HepG2 (cell line): ENCODE data around the gene TCF7L2. TPM values are rescaled to one million over a fixed set of nuclear protein-coding genes. Genes with fewer than 3 reads are reported as not detected.
A peak's percentile ranks its signal among the peaks of the same experiment; 100 is the strongest.

Experiments
- ATAC-seq: fragments of 200-7000 bp; cut with Tn5 transposase; 3 replicates; pipeline ENCODE4 v1.9.1; 2020; ENCODE audit warnings: mild to moderate bottlenecking, moderate library complexity
- BruUV-seq: library from RNA; stranded (reverse); fragments of 400-500 nt; replicated peaks from 2 replicates; lab custom pipeline; 2021; lab: Mats Ljungman, UMichigan
- CTCF ChIA-PET: fragments of 300-600 bp; formaldehyde crosslinking; extraction: SDS; loops from one replicate; lab custom pipeline; 2021; ENCODE audit warnings: low total read pairs, inconsistent platforms, low intra/inter-chr PET ratio; lab: Yijun Ruan, JAX
- POLR2A ChIA-PET: fragments of 350-600 bp; sonication (Branson Sonifier 250); formaldehyde crosslinking; loops from one replicate; lab custom pipeline; 2020; ENCODE audit warnings: antibody characterized with exemption, inconsistent platforms; lab: Yijun Ruan, JAX
- DNase-seq: peaks from one replicate; pipeline ENCODE4 v3.0.0-alpha.2; 2015; ENCODE audit warnings: low spot score
- FAIRE-seq: peaks from 3 replicates; lab custom pipeline; 2011; peaks lifted over from hg19 to GRCh38; lab: Jason Lieb, UNC
- H2AFZ ChIP-seq: one replicate; pipeline ENCODE4 v1.6.1; 2011; ENCODE audit warnings: low read length, inconsistent platforms
- H3K27ac ChIP-seq: fragments of 300-600 bp; 3 replicates; pipeline ENCODE4 v1.8.0; 2011; ENCODE audit warnings: mixed run types, mild to moderate bottlenecking, mixed read lengths, low read length, inconsistent platforms; ENCODE audit not compliant: insufficient read depth; ENCODE audit errors: extremely low read length
- H3K27me3 ChIP-seq, 2 experiments: fragments of 200-600 bp in 1 of 2; 2 replicates in 1 of 2; 3 replicates in 1 of 2; pipeline versions ENCODE4 v1.6.0 to v1.8.0; 2011; ENCODE audit warnings: low read length in 2 of 2, mild to moderate bottlenecking in 2 of 2, moderate library complexity in 2 of 2, inconsistent platforms in 1 of 2; ENCODE audit not compliant: insufficient read depth in 2 of 2, control insufficient read depth in 1 of 2
- H3K36me3 ChIP-seq, 2 experiments: fragments of 200-600 bp in 1 of 2; replicated peaks in 1 of 2; 2 replicates in 1 of 2; 3 replicates in 1 of 2; pipeline versions ENCODE4 v1.5.1 to v1.8.0; 2011; ENCODE audit warnings: low read length in 2 of 2, inconsistent platforms in 1 of 2; ENCODE audit not compliant: insufficient read depth in 2 of 2, control insufficient read depth in 1 of 2
- H3K4me1 ChIP-seq: 2 replicates; pipeline ENCODE4 v1.5.1; 2012; ENCODE audit warnings: low read length, inconsistent platforms; ENCODE audit not compliant: insufficient read depth
- H3K4me2 ChIP-seq: 2 replicates; pipeline ENCODE4 v1.6.0; 2011; ENCODE audit warnings: low read depth, low read length, inconsistent platforms
- H3K4me3 ChIP-seq, 3 experiments: fragments of 200-600 bp in 1 of 3; sonication (generic), shearing (Covaris generic) in 1 of 3; replicated peaks in 1 of 3; 2 replicates each; pipeline ENCODE4 v1.5.1; 2011 to 2016; ENCODE audit warnings: low read length in 3 of 3, inconsistent platforms in 2 of 3, low read depth in 2 of 3, mild to moderate bottlenecking in 2 of 3, control low read depth in 1 of 3, mixed read lengths in 1 of 3; ENCODE audit not compliant: insufficient read depth in 1 of 3
- H3K79me2 ChIP-seq: one replicate; pipeline ENCODE4 v1.6.1; 2011; ENCODE audit warnings: low read length, inconsistent platforms; ENCODE audit not compliant: insufficient read depth
- H3K9ac ChIP-seq: 2 replicates; pipeline ENCODE4 v1.6.0; 2011; ENCODE audit warnings: mild to moderate bottlenecking, low read depth, low read length, inconsistent platforms; ENCODE audit not compliant: insufficient read depth
- H3K9me3 ChIP-seq: 2 replicates; pipeline ENCODE4 v1.5.1; 2012; ENCODE audit warnings: mild to moderate bottlenecking, low read length
- H4K20me1 ChIP-seq: 2 replicates; pipeline ENCODE4 v1.6.0; 2011; ENCODE audit warnings: inconsistent platforms, mild to moderate bottlenecking, low read length, moderate library complexity; ENCODE audit not compliant: insufficient read depth
- FOXM1 ChIP-seq: sonication (generic); formaldehyde crosslinking; IDR thresholded peaks from 2 replicates; pipeline ENCODE4 v1.5.0; 2020; ENCODE audit warnings: missing genetic modification reagents
- HNF4G ChIP-seq, 2 experiments: sonication (generic) in 1 of 2; formaldehyde crosslinking in 1 of 2; IDR thresholded peaks; 2 replicates each; pipeline versions ENCODE4 v1.4.0 to v1.6.1; 2011 to 2020; ENCODE audit warnings: borderline replicate concordance in 2 of 2, low read depth in 2 of 2, mild to moderate bottlenecking in 2 of 2, low read length in 1 of 2, missing genetic modification reagents in 1 of 2, moderate library complexity in 1 of 2
- IRF9 ChIP-seq: sonication (generic); formaldehyde crosslinking; IDR thresholded peaks from 2 replicates; pipeline ENCODE4 v1.8.0; 2022; ENCODE audit warnings: missing genetic modification reagents, mild to moderate bottlenecking, borderline replicate concordance
- MAF1 ChIP-seq: sonication (generic); formaldehyde crosslinking; IDR thresholded peaks from 2 replicates; pipeline ENCODE4 v1.5.0; 2020; ENCODE audit warnings: missing genetic modification reagents, borderline replicate concordance
- MAZ ChIP-seq, 2 experiments: sonication (generic) in 1 of 2; formaldehyde crosslinking in 1 of 2; IDR thresholded peaks; 2 replicates each; pipeline versions ENCODE4 v1.5.0 to v1.6.1; 2012 to 2020; ENCODE audit warnings: low read depth in 2 of 2, mild to moderate bottlenecking in 2 of 2, borderline replicate concordance in 1 of 2, improper control_type of control experiment in 1 of 2, low read length in 1 of 2, missing genetic modification reagents in 1 of 2, moderate library complexity in 1 of 2
- NCOA2 ChIP-seq: sonication (generic); formaldehyde crosslinking; IDR thresholded peaks from 2 replicates; pipeline ENCODE4 v1.8.0; 2022; ENCODE audit warnings: inconsistent platforms
- NR2F6 ChIP-seq, 2 experiments: IDR thresholded peaks; 2 replicates each; pipeline ENCODE4 v1.6.1; 2016; ENCODE audit warnings: antibody characterized with exemption in 1 of 2, mild to moderate bottlenecking in 1 of 2
- SOX6 ChIP-seq, 2 experiments: fragments of 450-650 bp in 1 of 2; sonication (generic) in 1 of 2; formaldehyde crosslinking in 1 of 2; IDR thresholded peaks; 2 replicates each; pipeline versions ENCODE4 v1.4.0 to v1.6.1; 2017 to 2020; ENCODE audit warnings: antibody characterized with exemption in 1 of 2, mild to moderate bottlenecking in 1 of 2, missing genetic modification reagents in 1 of 2
- ZBTB38 ChIP-seq: sonication (generic); formaldehyde crosslinking; IDR thresholded peaks from 2 replicates; pipeline ENCODE4 v1.5.1; 2020; ENCODE audit warnings: mild to moderate bottlenecking, missing genetic modification reagents
- ZNF484 ChIP-seq: sonication (generic); formaldehyde crosslinking; IDR thresholded peaks from 2 replicates; pipeline ENCODE4 v1.5.1; 2020; ENCODE audit warnings: mild to moderate bottlenecking, low read depth, missing genetic modification reagents, borderline replicate concordance
- ZNF687 ChIP-seq: sonication (generic); formaldehyde crosslinking; IDR thresholded peaks from 2 replicates; pipeline ENCODE4 v1.5.1; 2020; ENCODE audit warnings: mild to moderate bottlenecking, missing genetic modification reagents, moderate library complexity
- WGBS: methylation state at CpG from one replicate; pipeline ENCODE4 v1.1.6; 2017; ENCODE audit warnings: low lambda C conversion rate; 5-methylcytosine and 5-hydroxymethylcytosine counted together
- in situ Hi-C: cut with HindIII; loops from 2 replicates; pipeline ENCODE4 v1.10.0; 2017; ENCODE audit warnings: low pct_unique_long_range_greater_than_20kb; ENCODE audit not compliant: extremely low pct_ligation_motif_present
- intact Hi-C: fragments of 100-400 bp; cut with micrococcal nuclease; formaldehyde crosslinking; loops from one replicate; pipeline ENCODE4 v1.10.0; 2022; ENCODE audit not compliant: unreplicated experiment
- polyA plus RNA-seq, 8 experiments: library from polyadenylated mRNA; depleted of rRNA in 3 of 8; stranded (reverse) in 7 of 8; unstranded in 1 of 8; fragments of >200 nt; fragmentation: Illumina TruSeq in 4 of 8; extraction: Trizol in 4 of 8; gene quantifications; 2 replicates each; pipeline versions ENCODE4 v1.2.1 to v1.2.3, GENCODE V29; 2011 to 2016; ENCODE audit warnings: low read depth in 4 of 8, missing spikeins in 1 of 8, mixed read lengths in 1 of 8; ENCODE audit not compliant: insufficient read depth in 1 of 8
- total RNA-seq, 5 experiments: library from RNA; depleted of rRNA; stranded (reverse); fragments of >200 nt; fragmentation: Illumina TruSeq; extraction: Trizol; gene quantifications; 2 replicates each; pipeline ENCODE4 v1.2.3, GENCODE V29; 2016; ENCODE audit warnings: low read depth in 1 of 5
- TF ChIP-seq, protein P1 (sequence below): fragments of 450-650 bp; IDR thresholded peaks from 2 replicates; pipeline ENCODE4 v1.6.1; 2017; ENCODE audit warnings: mild to moderate bottlenecking

Gene TCF7L2
- total and polyA plus RNA-seq, 2 of the 13 experiments (the other 11 are each of a cell fraction or from before 2014, with no cell fraction given) = 3.9 to 13.7 TPM

DNA sequence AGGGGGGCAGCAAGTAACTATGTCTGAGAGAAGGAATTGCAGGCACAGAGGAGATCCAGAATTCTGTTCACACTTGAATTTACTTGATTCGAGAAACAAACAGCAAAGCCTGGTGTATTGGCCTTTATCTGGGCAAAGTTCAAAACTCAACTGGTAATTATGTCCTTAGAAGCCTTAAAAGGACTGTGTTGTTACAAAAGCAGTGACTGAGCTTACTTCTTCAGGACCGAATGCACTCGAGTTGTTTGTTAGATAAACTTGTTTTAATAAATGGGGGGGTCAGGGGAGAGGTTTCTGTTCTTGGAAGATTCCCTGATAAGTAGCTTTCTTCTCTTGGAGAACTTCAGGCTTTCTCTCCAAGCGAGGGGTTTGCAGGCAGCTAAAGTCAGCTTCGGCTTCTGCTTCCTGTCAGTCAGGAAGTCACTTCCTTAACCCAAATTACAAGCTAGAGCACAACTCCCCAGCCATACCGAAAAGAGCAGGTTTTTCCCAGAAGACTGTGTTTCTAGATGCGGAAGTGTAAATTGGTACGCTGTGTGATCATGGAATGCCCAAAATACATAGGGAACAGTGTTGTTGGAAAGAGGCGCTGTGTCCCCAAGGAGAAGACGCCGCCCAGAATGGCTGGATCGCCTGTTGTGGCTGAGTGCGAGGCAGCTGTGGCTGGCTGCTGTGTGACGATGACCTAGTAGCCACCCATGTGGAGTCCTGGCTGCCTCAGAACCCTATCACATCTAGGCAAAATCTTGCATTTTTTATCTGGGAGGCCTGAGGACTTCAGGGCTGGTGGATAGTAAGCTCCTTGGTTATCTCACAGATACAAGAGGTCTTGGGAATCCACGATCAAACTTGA is 110.4 kb downstream of the TCF7L2 start:
- ChIA-PET CTCF (no interaction called here), POLR2A (interaction anchor here (0.7 to 2.3 kb wide), 5 partner anchors 13 to 162 kb away, joined by 3 to 14 read pairs (median 3); partner anchors contain the start of gene TCF7L2)
- peak; percentile 71 for DNase-seq
- peak overlapping the region; percentile 31; the same call in 1 of the 2 replicates for H3K9ac ChIP-seq
- H2AFZ ChIP-seq = no peak overlapping the region
- WGBS = 56% methylated on average over 15 of the region's 15 CpGs
- H3K9me3 ChIP-seq = no peaks in the 10 kb centered on the region
- H3K79me2 ChIP-seq = peaks cover 97% of the 10 kb centered on the region
- no TSS peak for BruUV-seq
- FAIRE-seq = peak; percentile 69
- in situ Hi-C loops = no loop called here
- intact Hi-C loops = loop anchor here (10.0 kb wide), 1 partner anchor 106 kb away; the partner anchor contains the start of gene TCF7L2
- peaks cover 0 to 17% of the 10 kb centered on the region in 2 experiments; a peak in 3 of 5 replicates for H3K36me3 ChIP-seq
- H3K27me3 ChIP-seq = no peaks in the 10 kb centered on the region
- H4K20me1 ChIP-seq = peaks cover 62% of the 10 kb centered on the region
- H3K4me2 ChIP-seq = peak overlapping the region; percentile 84
- H3K4me1 ChIP-seq = peaks cover 87% of the 10 kb centered on the region
- peak overlapping the region in 2 of 3 experiments; percentile 41 to 51; a peak in 3 of 6 replicates for H3K4me3 ChIP-seq
- peak overlapping the region; percentile 60 for H3K27ac ChIP-seq
- peak; percentile 20 for ATAC-seq
- TF ChIP-seq NR2F6 (IDR thresholded peaks at IDR 0.05) (0 out of 2 replicates have a peak, but pooled peaks have one; percentile 8), NR2F6 (CRISPR knock-in tag; IDR thresholded peaks at IDR 0.05) (no peak), MAF1 (no peak), SOX6 (IDR thresholded peaks at IDR 0.05) (no peak), SOX6 (CRISPR knock-in tag; IDR thresholded peaks at IDR 0.05) (0 out of 2 replicates have a peak, but pooled peaks have one; percentile 7), MAZ (IDR thresholded peaks at IDR 0.05; ENCODE audit: borderline replicate concordance, low read depth, low read length) (no peak), MAZ (CRISPR knock-in tag; IDR thresholded peaks at IDR 0.05; ENCODE audit: low read depth) (no peak), HNF4G (IDR thresholded peaks at IDR 0.05; ENCODE audit: borderline replicate concordance, low read depth, low read length) (0 out of 2 replicates have a peak, but pooled peaks have one; percentile 28), HNF4G (CRISPR knock-in tag; IDR thresholded peaks at IDR 0.05; ENCODE audit: borderline replicate concordance, low read depth) (no peak), FOXM1 (CRISPR knock-in tag) (no peak), IRF9 (CRISPR knock-in tag) (no peak), ZNF484 (no peak), ZNF687 (CRISPR knock-in tag) (peak; percentile 47), NCOA2 (CRISPR knock-in tag) (peak; percentile 32; the same call in 1 of the 2 replicates), ZBTB38 (peak; percentile 46; the same call in 1 of the 2 replicates)
- TF ChIP-seq, protein P1, sequence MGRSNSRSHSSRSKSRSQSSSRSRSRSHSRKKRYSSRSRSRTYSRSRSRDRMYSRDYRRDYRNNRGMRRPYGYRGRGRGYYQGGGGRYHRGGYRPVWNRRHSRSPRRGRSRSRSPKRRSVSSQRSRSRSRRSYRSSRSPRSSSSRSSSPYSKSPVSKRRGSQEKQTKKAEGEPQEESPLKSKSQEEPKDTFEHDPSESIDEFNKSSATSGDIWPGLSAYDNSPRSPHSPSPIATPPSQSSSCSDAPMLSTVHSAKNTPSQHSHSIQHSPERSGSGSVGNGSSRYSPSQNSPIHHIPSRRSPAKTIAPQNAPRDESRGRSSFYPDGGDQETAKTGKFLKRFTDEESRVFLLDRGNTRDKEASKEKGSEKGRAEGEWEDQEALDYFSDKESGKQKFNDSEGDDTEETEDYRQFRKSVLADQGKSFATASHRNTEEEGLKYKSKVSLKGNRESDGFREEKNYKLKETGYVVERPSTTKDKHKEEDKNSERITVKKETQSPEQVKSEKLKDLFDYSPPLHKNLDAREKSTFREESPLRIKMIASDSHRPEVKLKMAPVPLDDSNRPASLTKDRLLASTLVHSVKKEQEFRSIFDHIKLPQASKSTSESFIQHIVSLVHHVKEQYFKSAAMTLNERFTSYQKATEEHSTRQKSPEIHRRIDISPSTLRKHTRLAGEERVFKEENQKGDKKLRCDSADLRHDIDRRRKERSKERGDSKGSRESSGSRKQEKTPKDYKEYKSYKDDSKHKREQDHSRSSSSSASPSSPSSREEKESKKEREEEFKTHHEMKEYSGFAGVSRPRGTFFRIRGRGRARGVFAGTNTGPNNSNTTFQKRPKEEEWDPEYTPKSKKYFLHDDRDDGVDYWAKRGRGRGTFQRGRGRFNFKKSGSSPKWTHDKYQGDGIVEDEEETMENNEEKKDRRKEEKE = no peak
